Trophoblast cell (in vitro differentiated cells and primary cell): Measurements from ENCODE around the gene KCP.

Source experiments
- DNase-seq, 2 donors: peaks; one replicate each; pipeline ENCODE4 v3.0.0-alpha.2; 2016
- H2AFZ ChIP-seq: 2 replicates; pipeline ENCODE4 v1.6.1; 2013; ENCODE audit warnings: low read length, moderate library complexity, mild to moderate bottlenecking; ENCODE audit not compliant: insufficient read depth, poor library complexity
- H2AK5ac ChIP-seq: 2 replicates; pipeline ENCODE4 v1.6.1; 2013; ENCODE audit warnings: mild to moderate bottlenecking, low read length
- H2BK120ac ChIP-seq: 2 replicates; pipeline ENCODE4 v1.6.1; 2013; ENCODE audit warnings: low read length, mild to moderate bottlenecking, moderate library complexity; ENCODE audit not compliant: insufficient read depth, poor library complexity
- H2BK12ac ChIP-seq: 2 replicates; pipeline ENCODE4 v1.6.1; 2013; ENCODE audit warnings: mild to moderate bottlenecking, low read length, moderate library complexity
- H2BK5ac ChIP-seq: 2 replicates; pipeline ENCODE4 v1.6.1; 2013; ENCODE audit warnings: low read length, low read depth, moderate library complexity, mild to moderate bottlenecking; ENCODE audit not compliant: poor library complexity
- H3K14ac ChIP-seq: 2 replicates; pipeline ENCODE4 v1.6.1; 2013; ENCODE audit warnings: mild to moderate bottlenecking, low read length
- H3K18ac ChIP-seq: 2 replicates; pipeline ENCODE4 v1.6.1; 2013; ENCODE audit warnings: mild to moderate bottlenecking, low read length
- H3K23ac ChIP-seq: 2 replicates; pipeline ENCODE4 v1.6.1; 2013; ENCODE audit warnings: low read length
- H3K27ac ChIP-seq: 2 replicates; pipeline ENCODE4 v1.5.1; 2013; ENCODE audit warnings: low read depth, mild to moderate bottlenecking, inconsistent platforms, low read length, moderate library complexity
- H3K27me3 ChIP-seq: 2 replicates; pipeline ENCODE4 v1.6.1; 2013; ENCODE audit warnings: inconsistent platforms, mild to moderate bottlenecking, low read length, moderate library complexity; ENCODE audit not compliant: insufficient read depth
- H3K36me3 ChIP-seq, 2 experiments: 1 replicate in 1 of 2; 2 replicates in 1 of 2; pipeline ENCODE4 v1.6.1; 2013; ENCODE audit warnings: low read length in 2 of 2, mild to moderate bottlenecking in 2 of 2, moderate library complexity in 1 of 2; ENCODE audit not compliant: insufficient read depth in 2 of 2, control insufficient read depth in 1 of 2
- H3K4ac ChIP-seq: 2 replicates; pipeline ENCODE4 v1.6.1; 2013; ENCODE audit warnings: low read depth, mild to moderate bottlenecking, low read length, moderate library complexity
- H3K4me1 ChIP-seq, 2 experiments: 1 replicate in 1 of 2; 2 replicates in 1 of 2; pipeline ENCODE4 v1.6.1; 2013; ENCODE audit warnings: low read length in 2 of 2, mild to moderate bottlenecking in 2 of 2, moderate library complexity in 1 of 2; ENCODE audit not compliant: insufficient read depth in 2 of 2, control insufficient read depth in 1 of 2
- H3K4me2 ChIP-seq: 2 replicates; pipeline ENCODE4 v1.6.1; 2013; ENCODE audit warnings: inconsistent platforms, mild to moderate bottlenecking, low read length, moderate library complexity
- H3K4me3 ChIP-seq: 2 replicates; pipeline ENCODE4 v1.5.1; 2013; ENCODE audit warnings: mild to moderate bottlenecking, low read depth, low read length, inconsistent platforms
- H3K79me1 ChIP-seq: one replicate; pipeline ENCODE4 v1.6.1; 2013; ENCODE audit warnings: low read length
- H3K79me2 ChIP-seq: 2 replicates; pipeline ENCODE4 v1.6.1; 2013; ENCODE audit warnings: low read length, mild to moderate bottlenecking; ENCODE audit not compliant: control insufficient read depth, insufficient read depth, poor library complexity
- H3K9ac ChIP-seq: 2 replicates; pipeline ENCODE4 v1.6.1; 2013; ENCODE audit warnings: mild to moderate bottlenecking, low read length
- H3K9me3 ChIP-seq: 2 replicates; pipeline ENCODE4 v1.6.1; 2013; ENCODE audit warnings: low read depth, mild to moderate bottlenecking, control low read depth, inconsistent platforms, low read length; ENCODE audit not compliant: insufficient read depth
- H4K12ac ChIP-seq: 2 replicates; pipeline ENCODE4 v1.6.1; 2013; ENCODE audit warnings: low read depth, mild to moderate bottlenecking, low read length, moderate library complexity
- H4K8ac ChIP-seq: 2 replicates; pipeline ENCODE4 v1.6.1; 2013; ENCODE audit warnings: low read depth, mild to moderate bottlenecking, low read length, moderate library complexity
- H4K91ac ChIP-seq: one replicate; pipeline ENCODE4 v1.6.1; 2013; ENCODE audit warnings: low read depth, mild to moderate bottlenecking, low read length, moderate library complexity
- WGBS: extraction: QIAGEN DNeasy Blood & Tissue Kit; methylation state at CpG from one replicate; pipeline ENCODE4 v1.1.7; 2013; ENCODE audit warnings: missing lambda C conversion rate; ENCODE audit not compliant: insufficient read length, insufficient coverage; ENCODE audit errors: extremely low coverage; 5-methylcytosine and 5-hydroxymethylcytosine counted together

Gene KCP

GRCh38 chr7:128827248-128827958, 83.1 kb downstream of the KCP start:
- Histone ChIP-seq H3K23ac (no peak overlapping the region), H2BK12ac (peak overlapping the region; percentile 58), H2AFZ (no peak overlapping the region), H3K79me1 (peaks cover 39% of the 10 kb centered on the region), H4K8ac (peak overlapping the region; percentile 30), H2BK120ac (peak overlapping the region; percentile 34), H3K14ac (peak overlapping the region; percentile 41), H3K4me2 (peak overlapping the region; percentile 29), H4K91ac (peak overlapping the region; percentile 36), H3K9me3 (peaks cover 3% of the 10 kb centered on the region), H3K79me2 (peaks cover 12% of the 10 kb centered on the region), H3K36me3 (no peaks in the 10 kb centered on the region), H3K27me3 (no peaks in the 10 kb centered on the region), H2BK5ac (peak overlapping the region; percentile 19), H4K12ac (no peak overlapping the region), H3K9ac (no peak overlapping the region), H3K4me3 (no peak overlapping the region), H3K27ac (peak overlapping the region; percentile 60), H3K4ac (no peak overlapping the region), H2AK5ac (peak overlapping the region; percentile 23), H3K4me1 (peaks cover 27 to 31% of the 10 kb centered on the region in 2 experiments), H3K18ac (peak overlapping the region; percentile 45)
- no CpG with 5 or more reads among the region's 17 CpGs for WGBS
- DNase-seq: peak; percentile 60 to 71

GRCh38 chr7:128826916-128827247, 83.6 kb downstream of the KCP start:
- H3K4me3 ChIP-seq: no peak overlapping the region
- H2BK12ac ChIP-seq: peak overlapping the region; percentile 56
- peaks cover 10% of the 10 kb centered on the region for H3K79me2 ChIP-seq
- DNase-seq: peak in 1 of 2 donors; percentile 34
- H4K12ac ChIP-seq: no peak overlapping the region
- H3K9ac ChIP-seq: no peak overlapping the region
- peaks cover 3% of the 10 kb centered on the region for H3K9me3 ChIP-seq
- peak overlapping the region; percentile 36 for H4K91ac ChIP-seq
- H3K4ac ChIP-seq: no peak overlapping the region
- no peak overlapping the region for H2BK120ac ChIP-seq
- H3K4me1 ChIP-seq: peaks cover 27 to 30% of the 10 kb centered on the region in 2 experiments
- no peaks in the 10 kb centered on the region for H3K36me3 ChIP-seq
- H3K79me1 ChIP-seq: peaks cover 36% of the 10 kb centered on the region
- H2AFZ ChIP-seq: no peak overlapping the region
- WGBS: no CpG with 5 or more reads among the region's 1 CpG
- no peaks in the 10 kb centered on the region for H3K27me3 ChIP-seq
- H3K23ac ChIP-seq: no peak overlapping the region
- no peak overlapping the region for H2BK5ac ChIP-seq
- H3K14ac ChIP-seq: no peak overlapping the region
- no peak overlapping the region for H3K4me2 ChIP-seq
- no peak overlapping the region for H2AK5ac ChIP-seq
- H3K27ac ChIP-seq: peak overlapping the region; percentile 60
- H3K18ac ChIP-seq: no peak overlapping the region
- no peak overlapping the region for H4K8ac ChIP-seq
